ENCODE data around the gene TMEM164.

The TMEM164 gene

DNA sequence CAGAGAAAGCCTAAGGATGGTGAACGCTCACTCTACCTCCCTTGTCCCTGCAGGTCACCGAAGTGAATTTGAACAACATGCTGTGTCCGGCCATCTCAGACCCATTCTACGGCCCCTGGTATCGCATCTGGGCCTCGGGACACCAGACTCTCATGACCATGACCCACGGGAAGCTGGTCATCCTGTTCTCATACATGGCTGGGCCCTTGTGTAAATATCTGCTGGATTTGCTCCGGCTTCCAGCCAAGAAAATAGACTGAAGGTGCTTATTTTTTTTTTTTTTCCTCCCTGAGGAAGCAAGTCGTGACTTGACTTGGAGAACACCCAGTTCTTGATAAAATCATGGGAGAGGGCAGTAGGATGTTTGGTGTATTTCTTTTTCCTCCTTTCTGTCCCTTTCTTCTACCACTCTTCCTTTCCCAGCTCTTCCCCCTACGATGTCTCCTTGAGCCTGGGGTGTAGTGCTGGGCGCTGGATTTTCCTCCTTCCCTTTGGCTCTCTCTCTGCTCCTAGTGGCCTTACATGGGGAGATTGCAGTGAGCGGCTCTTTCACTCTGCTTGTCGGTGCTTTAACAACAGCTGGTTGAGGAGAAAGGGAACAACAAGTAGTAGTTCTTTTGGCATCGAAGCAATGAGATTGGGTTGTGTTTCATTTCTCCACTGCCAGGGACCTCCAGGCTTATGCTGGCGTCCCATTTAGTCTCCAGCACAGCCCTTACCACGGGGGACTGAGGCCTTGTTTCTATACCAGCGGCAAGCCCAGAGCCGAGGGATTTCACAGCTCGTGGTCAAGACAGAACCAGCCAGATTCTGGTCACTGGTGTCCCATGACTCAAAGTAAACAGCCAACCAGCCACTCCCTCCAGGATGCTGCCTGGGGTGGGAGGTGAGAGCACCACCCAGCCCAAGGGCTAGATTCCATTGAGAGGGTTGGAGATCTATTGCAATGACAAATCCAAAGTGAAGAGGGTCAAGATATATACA is 170.6 kb downstream of the TMEM164 start:
- H3K27ac ChIP-seq (ENCODE audit: low read depth, low read length) = no peak overlapping the region
- WGBS = 93% methylated on average over 18 of the region's 19 CpGs
- H3K9ac ChIP-seq (ENCODE audit: low read depth, low read length) = no peak overlapping the region
- H3K27me3 ChIP-seq (ENCODE audit: insufficient read depth, low read length) = no peaks in the 10 kb centered on the region
- H3K9me3 ChIP-seq (ENCODE audit: insufficient read depth, low read depth, low read length) = no peaks in the 10 kb centered on the region
- no peaks in the 10 kb centered on the region for H3K4me1 ChIP-seq (ENCODE audit: insufficient read depth, low read length)
- H3K36me3 ChIP-seq (ENCODE audit: insufficient read depth, low read length) = no peaks in the 10 kb centered on the region
- no peak overlapping the region for H3K4me3 ChIP-seq (ENCODE audit: low read length)

GRCh38 chrX:110175146-110175545 is 172.2 kb downstream of the TMEM164 start:
- H3K27me3 ChIP-seq (ENCODE audit: insufficient read depth, low read length) = no peaks in the 10 kb centered on the region
- no peaks in the 10 kb centered on the region for H3K9me3 ChIP-seq (ENCODE audit: insufficient read depth, low read depth, low read length)
- H3K4me1 ChIP-seq (ENCODE audit: insufficient read depth, low read length) = no peaks in the 10 kb centered on the region
- no peak overlapping the region for H3K4me3 ChIP-seq (ENCODE audit: low read length)
- WGBS = 92% methylated on average over 4 of the region's 4 CpGs
- H3K9ac ChIP-seq (ENCODE audit: low read depth, low read length) = no peak overlapping the region
- H3K36me3 ChIP-seq (ENCODE audit: insufficient read depth, low read length) = no peaks in the 10 kb centered on the region
- H3K27ac ChIP-seq (ENCODE audit: low read depth, low read length) = no peak overlapping the region

- WGBS = 97% methylated on average over 3 of the region's 3 CpGs
- Histone ChIP-seq H3K9ac (ENCODE audit: low read depth, low read length) (no peak overlapping the region), H3K4me1 (ENCODE audit: insufficient read depth, low read length) (no peaks in the 10 kb centered on the region), H3K27me3 (ENCODE audit: insufficient read depth, low read length) (no peaks in the 10 kb centered on the region), H3K4me3 (ENCODE audit: low read length) (no peak overlapping the region), H3K36me3 (ENCODE audit: insufficient read depth, low read length) (no peaks in the 10 kb centered on the region), H3K27ac (ENCODE audit: low read depth, low read length) (no peak overlapping the region), H3K9me3 (ENCODE audit: insufficient read depth, low read depth, low read length) (no peaks in the 10 kb centered on the region)
Measured at GRCh38 chrX:110175696-110176095, 172.8 kb downstream of the TMEM164 start.

- Histone ChIP-seq H3K36me3 (ENCODE audit: insufficient read depth, low read length) (no peaks in the 10 kb centered on the region), H3K9me3 (ENCODE audit: insufficient read depth, low read depth, low read length) (no peaks in the 10 kb centered on the region), H3K27ac (ENCODE audit: low read depth, low read length) (no peak overlapping the region), H3K9ac (ENCODE audit: low read depth, low read length) (no peak overlapping the region), H3K4me1 (ENCODE audit: insufficient read depth, low read length) (no peaks in the 10 kb centered on the region), H3K27me3 (ENCODE audit: insufficient read depth, low read length) (no peaks in the 10 kb centered on the region), H3K4me3 (ENCODE audit: low read length) (no peak overlapping the region)
- 88% methylated on average over 4 of the region's 5 CpGs for WGBS
Measured at GRCh38 chrX:110178179-110178865, 175.4 kb downstream of the TMEM164 start.

DNA sequence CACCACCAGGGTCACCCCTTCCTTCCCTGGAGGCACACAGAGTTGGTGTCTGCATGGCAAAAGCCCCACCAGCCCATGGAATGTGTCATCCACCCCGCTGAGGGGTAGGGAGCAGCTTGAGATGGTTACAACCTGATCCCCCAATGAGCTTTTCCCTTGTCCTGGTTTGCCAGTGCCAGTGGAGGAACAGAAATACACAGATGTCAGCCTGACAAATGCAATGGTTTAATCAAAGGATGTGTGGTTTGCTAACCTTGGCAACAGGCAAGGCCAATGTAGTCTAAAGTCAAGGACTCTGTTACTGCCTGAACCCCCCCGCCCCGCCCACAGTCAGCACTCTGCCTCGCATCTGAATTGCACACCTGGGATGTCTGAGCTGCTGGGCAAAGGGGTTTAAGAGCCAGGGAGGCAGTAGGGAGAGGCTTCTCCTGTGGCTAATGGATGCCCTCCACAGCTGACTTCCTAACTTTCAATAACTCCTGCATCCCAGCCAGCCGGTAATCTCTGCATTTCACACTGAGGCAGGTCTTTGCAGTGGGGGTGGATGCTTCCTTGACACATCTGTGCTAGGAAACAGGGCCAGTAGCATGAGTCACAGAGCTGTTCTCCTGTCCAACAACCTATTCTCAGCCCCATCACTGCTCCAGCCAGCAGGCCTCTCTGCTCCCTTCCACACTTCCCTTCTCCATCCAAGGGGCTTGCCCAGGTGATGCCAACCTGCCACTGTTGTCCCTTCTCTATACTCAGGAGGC is 177.4 kb downstream of the TMEM164 start:
- H3K9me3 ChIP-seq (ENCODE audit: insufficient read depth, low read depth, low read length) = no peaks in the 10 kb centered on the region
- WGBS = 75% methylated on average over 5 of the region's 5 CpGs
- H3K36me3 ChIP-seq (ENCODE audit: insufficient read depth, low read length) = no peaks in the 10 kb centered on the region
- no peak overlapping the region for H3K9ac ChIP-seq (ENCODE audit: low read depth, low read length)
- no peaks in the 10 kb centered on the region for H3K4me1 ChIP-seq (ENCODE audit: insufficient read depth, low read length)
- no peaks in the 10 kb centered on the region for H3K27me3 ChIP-seq (ENCODE audit: insufficient read depth, low read length)
- H3K4me3 ChIP-seq (ENCODE audit: low read length) = no peak overlapping the region
- H3K27ac ChIP-seq (ENCODE audit: low read depth, low read length) = no peak overlapping the region

DNA sequence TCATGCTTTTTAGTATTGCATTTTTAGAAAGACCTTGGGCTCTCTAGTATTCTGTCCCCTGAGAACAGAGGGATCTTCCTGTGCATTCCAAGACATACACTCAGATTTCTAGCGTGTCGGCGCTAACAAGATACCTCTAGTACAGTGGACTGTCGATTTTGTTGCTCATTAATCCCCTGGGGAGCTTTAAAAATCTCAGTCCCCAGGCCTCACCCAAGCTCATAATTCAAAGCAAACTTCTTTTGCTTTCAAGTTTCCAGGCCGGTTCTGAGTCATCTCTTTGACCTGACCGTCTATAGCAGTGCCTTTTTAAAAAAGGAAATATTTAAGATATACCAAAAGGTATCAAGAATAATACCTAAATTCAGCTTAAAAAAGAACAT is 178.0 kb downstream of the TMEM164 start:
- no peak overlapping the region for H3K4me3 ChIP-seq (ENCODE audit: low read length)
- H3K36me3 ChIP-seq (ENCODE audit: insufficient read depth, low read length) = no peaks in the 10 kb centered on the region
- 89% methylated on average over 4 of the region's 6 CpGs for WGBS
- H3K9ac ChIP-seq (ENCODE audit: low read depth, low read length) = no peak overlapping the region
- no peak overlapping the region for H3K27ac ChIP-seq (ENCODE audit: low read depth, low read length)
- no peaks in the 10 kb centered on the region for H3K27me3 ChIP-seq (ENCODE audit: insufficient read depth, low read length)
- H3K9me3 ChIP-seq (ENCODE audit: insufficient read depth, low read depth, low read length) = no peaks in the 10 kb centered on the region
- no peaks in the 10 kb centered on the region for H3K4me1 ChIP-seq (ENCODE audit: insufficient read depth, low read length)

DNA sequence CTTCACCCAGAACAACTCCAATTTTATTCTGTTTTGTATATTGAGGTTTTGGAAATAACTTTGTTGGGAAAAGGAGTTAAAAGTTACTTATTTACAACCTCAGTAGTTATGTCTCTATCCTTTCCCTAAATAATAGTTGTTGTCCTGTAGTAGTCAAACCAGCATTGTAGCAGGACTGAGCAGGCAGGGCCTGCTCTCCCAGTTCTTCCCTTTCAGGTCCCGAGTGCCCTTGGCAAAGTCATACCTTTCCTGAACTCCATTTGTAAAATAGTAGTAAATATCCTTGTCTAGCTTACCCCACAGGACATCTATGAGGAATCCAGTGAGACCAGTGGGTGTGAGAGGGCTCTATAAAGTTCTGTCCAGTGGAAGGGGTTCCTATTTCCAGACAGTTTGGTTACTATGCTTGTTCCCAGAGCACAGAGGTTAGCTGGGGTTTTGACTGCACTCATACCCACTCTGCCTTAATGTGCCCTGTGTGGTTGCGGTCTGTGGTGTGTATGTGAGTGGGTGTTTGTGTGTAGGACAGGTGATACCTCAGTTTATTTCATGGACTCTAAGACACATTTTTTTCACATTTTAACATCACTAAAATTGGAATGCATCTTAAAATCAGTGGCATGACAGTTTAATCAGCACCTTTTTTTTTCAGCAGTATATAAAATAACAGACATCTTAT is 178.7 kb downstream of the TMEM164 start:
- Histone ChIP-seq H3K36me3 (ENCODE audit: insufficient read depth, low read length) (no peaks in the 10 kb centered on the region), H3K9ac (ENCODE audit: low read depth, low read length) (no peak overlapping the region), H3K4me3 (ENCODE audit: low read length) (no peak overlapping the region), H3K27me3 (ENCODE audit: insufficient read depth, low read length) (no peaks in the 10 kb centered on the region), H3K9me3 (ENCODE audit: insufficient read depth, low read depth, low read length) (no peaks in the 10 kb centered on the region), H3K27ac (ENCODE audit: low read depth, low read length) (no peak overlapping the region), H3K4me1 (ENCODE audit: insufficient read depth, low read length) (no peaks in the 10 kb centered on the region)
- WGBS = no CpG with 5 or more reads among the region's 2 CpGs

GRCh38 chrX:110182362-110182761 is 179.4 kb downstream of the TMEM164 start:
- H3K9me3 ChIP-seq (ENCODE audit: insufficient read depth, low read depth, low read length) = no peaks in the 10 kb centered on the region
- H3K4me3 ChIP-seq (ENCODE audit: low read length) = no peak overlapping the region
- H3K4me1 ChIP-seq (ENCODE audit: insufficient read depth, low read length) = no peaks in the 10 kb centered on the region
- no peaks in the 10 kb centered on the region for H3K27me3 ChIP-seq (ENCODE audit: insufficient read depth, low read length)
- no CpG with 5 or more reads among the region's 1 CpG for WGBS
- H3K36me3 ChIP-seq (ENCODE audit: insufficient read depth, low read length) = no peaks in the 10 kb centered on the region
- no peak overlapping the region for H3K9ac ChIP-seq (ENCODE audit: low read depth, low read length)
- no peak overlapping the region for H3K27ac ChIP-seq (ENCODE audit: low read depth, low read length)

DNA sequence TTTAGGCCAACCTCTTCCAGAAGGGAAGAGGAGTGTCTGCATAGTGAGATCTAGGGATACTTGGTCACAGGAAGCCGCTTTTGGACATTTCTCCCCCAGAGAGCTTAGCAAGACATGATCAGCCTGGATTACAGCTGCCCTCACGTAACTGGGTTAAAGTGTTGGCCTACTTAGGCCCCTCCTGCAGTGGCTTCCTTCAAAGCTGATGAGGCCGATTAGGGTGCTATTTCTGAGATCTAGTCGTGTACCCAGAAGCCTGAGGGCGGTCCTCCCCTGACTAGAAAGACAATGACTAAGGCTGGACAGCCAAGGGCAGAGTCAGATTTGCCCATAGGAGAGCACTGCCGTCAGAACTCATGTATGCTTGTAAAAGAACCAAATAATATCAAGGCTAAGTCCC is 180.0 kb downstream of the TMEM164 start:
- no peaks in the 10 kb centered on the region for H3K36me3 ChIP-seq (ENCODE audit: insufficient read depth, low read length)
- no peaks in the 10 kb centered on the region for H3K4me1 ChIP-seq (ENCODE audit: insufficient read depth, low read length)
- H3K9me3 ChIP-seq (ENCODE audit: insufficient read depth, low read depth, low read length) = no peaks in the 10 kb centered on the region
- H3K27me3 ChIP-seq (ENCODE audit: insufficient read depth, low read length) = no peaks in the 10 kb centered on the region
- no peak overlapping the region for H3K4me3 ChIP-seq (ENCODE audit: low read length)
- 86% methylated on average over 6 of the region's 6 CpGs for whole genome bisulfite sequencing
- H3K9ac ChIP-seq (ENCODE audit: low read depth, low read length) = no peak overlapping the region
- no peak overlapping the region for H3K27ac ChIP-seq (ENCODE audit: low read depth, low read length)

- WGBS = 94% methylated on average over 2 of the region's 2 CpGs
Measured at GRCh38 chrX:110183314-110183713, 180.4 kb downstream of the TMEM164 start.

More at GRCh38 chrX:110183314-110183713, 180.4 kb downstream of the TMEM164 start:
- H3K27ac ChIP-seq (ENCODE audit: low read depth, low read length) = no peak overlapping the region
- H3K4me1 ChIP-seq (ENCODE audit: insufficient read depth, low read length) = no peaks in the 10 kb centered on the region
- no peak overlapping the region for H3K9ac ChIP-seq (ENCODE audit: low read depth, low read length)
- no peaks in the 10 kb centered on the region for H3K27me3 ChIP-seq (ENCODE audit: insufficient read depth, low read length)
- H3K9me3 ChIP-seq (ENCODE audit: insufficient read depth, low read depth, low read length) = no peaks in the 10 kb centered on the region
- H3K4me3 ChIP-seq (ENCODE audit: low read length) = no peak overlapping the region
- H3K36me3 ChIP-seq (ENCODE audit: insufficient read depth, low read length) = no peaks in the 10 kb centered on the region
